Measurements from ENCODE around the gene FEM1C. TPM values are rescaled to one million over a fixed set of nuclear protein-coding genes. Genes with fewer than 3 reads are reported as not detected.

Gene FEM1C
- total RNA-seq, 1 experiment from 2014 or later: 27.5 TPM

DNA sequence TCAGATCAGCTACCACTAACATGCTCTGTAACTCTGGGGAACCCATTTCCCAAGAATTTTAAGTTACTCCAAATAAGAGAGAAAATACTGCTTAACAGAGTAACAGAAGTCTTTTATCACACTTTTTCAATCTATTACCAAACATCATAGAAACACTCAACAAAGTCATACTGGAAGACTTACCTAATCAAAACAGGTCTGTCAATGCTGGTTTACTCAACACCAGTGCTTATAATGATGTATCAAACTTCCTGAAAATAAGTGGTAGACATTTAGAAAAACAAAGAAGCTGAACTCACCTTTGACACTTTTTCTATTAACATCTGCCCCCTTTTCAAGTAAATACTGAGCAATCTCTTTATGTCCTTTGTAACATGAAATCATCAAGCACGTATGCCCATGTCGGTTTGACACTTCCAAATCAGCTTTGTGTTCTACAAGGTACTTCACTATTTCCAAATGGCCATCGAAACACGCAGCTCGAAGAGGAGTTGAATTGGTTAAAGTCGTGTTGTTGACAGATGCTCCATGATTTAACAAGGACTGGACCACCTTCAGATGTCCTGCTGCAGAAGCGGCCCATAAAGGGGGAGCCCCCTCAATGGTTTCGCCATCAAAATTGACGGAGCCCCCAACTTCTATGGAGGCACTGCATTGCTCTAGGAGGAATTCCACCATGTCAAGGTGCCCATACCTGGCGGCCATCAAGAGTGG lies 1.8 kb downstream of the FEM1C start:
- POLR2A ChIA-PET: interaction anchor here (0.7 to 0.8 kb wide), 2 partner anchors 24 to 81 kb away, joined by 4 read pairs; no protein-coding TSS in a partner anchor
- peaks cover 26 to 55% of the 10 kb centered on the region in 2 experiments for H3K36me3 ChIP-seq (ENCODE audit: control insufficient read depth in 1 of 2, insufficient read depth in 2 of 2, low read length in 2 of 2)
- no peaks in the 10 kb centered on the region for H3K9me2 ChIP-seq (ENCODE audit: insufficient read depth)
- H3K4me2 ChIP-seq (ENCODE audit: low read length): peak overlapping the region; percentile 85
- no peak for TF ChIP-seq POLR2A (IDR thresholded peaks at IDR 0.05; ENCODE audit: borderline replicate concordance, extremely low read depth, insufficient read depth, insufficient read length)
- no peak for TF ChIP-seq POLR2AphosphoS5 (IDR thresholded peaks at IDR 0.05; ENCODE audit: low read depth, low read length)
- no peak for TF ChIP-seq EZH2phosphoT487 (IDR thresholded peaks at IDR 0.05; ENCODE audit: borderline replicate concordance)
- TF ChIP-seq ELF1 (IDR thresholded peaks at IDR 0.05; ENCODE audit: borderline replicate concordance, low read depth): no peak
- TF ChIP-seq, protein P1, sequence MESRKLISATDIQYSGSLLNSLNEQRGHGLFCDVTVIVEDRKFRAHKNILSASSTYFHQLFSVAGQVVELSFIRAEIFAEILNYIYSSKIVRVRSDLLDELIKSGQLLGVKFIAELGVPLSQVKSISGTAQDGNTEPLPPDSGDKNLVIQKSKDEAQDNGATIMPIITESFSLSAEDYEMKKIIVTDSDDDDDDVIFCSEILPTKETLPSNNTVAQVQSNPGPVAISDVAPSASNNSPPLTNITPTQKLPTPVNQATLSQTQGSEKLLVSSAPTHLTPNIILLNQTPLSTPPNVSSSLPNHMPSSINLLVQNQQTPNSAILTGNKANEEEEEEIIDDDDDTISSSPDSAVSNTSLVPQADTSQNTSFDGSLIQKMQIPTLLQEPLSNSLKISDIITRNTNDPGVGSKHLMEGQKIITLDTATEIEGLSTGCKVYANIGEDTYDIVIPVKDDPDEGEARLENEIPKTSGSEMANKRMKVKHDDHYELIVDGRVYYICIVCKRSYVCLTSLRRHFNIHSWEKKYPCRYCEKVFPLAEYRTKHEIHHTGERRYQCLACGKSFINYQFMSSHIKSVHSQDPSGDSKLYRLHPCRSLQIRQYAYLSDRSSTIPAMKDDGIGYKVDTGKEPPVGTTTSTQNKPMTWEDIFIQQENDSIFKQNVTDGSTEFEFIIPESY (IDR thresholded peaks at IDR 0.05; ENCODE audit: extremely low read depth, insufficient replicate concordance, low read length): no peak
- TF ChIP-seq, protein P2, sequence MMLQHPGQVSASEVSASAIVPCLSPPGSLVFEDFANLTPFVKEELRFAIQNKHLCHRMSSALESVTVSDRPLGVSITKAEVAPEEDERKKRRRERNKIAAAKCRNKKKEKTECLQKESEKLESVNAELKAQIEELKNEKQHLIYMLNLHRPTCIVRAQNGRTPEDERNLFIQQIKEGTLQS (IDR thresholded peaks at IDR 0.05): no peak
- no peak for TF ChIP-seq EGR1 (IDR thresholded peaks at IDR 0.05; ENCODE audit: low read depth)
- TF ChIP-seq, protein P3, sequence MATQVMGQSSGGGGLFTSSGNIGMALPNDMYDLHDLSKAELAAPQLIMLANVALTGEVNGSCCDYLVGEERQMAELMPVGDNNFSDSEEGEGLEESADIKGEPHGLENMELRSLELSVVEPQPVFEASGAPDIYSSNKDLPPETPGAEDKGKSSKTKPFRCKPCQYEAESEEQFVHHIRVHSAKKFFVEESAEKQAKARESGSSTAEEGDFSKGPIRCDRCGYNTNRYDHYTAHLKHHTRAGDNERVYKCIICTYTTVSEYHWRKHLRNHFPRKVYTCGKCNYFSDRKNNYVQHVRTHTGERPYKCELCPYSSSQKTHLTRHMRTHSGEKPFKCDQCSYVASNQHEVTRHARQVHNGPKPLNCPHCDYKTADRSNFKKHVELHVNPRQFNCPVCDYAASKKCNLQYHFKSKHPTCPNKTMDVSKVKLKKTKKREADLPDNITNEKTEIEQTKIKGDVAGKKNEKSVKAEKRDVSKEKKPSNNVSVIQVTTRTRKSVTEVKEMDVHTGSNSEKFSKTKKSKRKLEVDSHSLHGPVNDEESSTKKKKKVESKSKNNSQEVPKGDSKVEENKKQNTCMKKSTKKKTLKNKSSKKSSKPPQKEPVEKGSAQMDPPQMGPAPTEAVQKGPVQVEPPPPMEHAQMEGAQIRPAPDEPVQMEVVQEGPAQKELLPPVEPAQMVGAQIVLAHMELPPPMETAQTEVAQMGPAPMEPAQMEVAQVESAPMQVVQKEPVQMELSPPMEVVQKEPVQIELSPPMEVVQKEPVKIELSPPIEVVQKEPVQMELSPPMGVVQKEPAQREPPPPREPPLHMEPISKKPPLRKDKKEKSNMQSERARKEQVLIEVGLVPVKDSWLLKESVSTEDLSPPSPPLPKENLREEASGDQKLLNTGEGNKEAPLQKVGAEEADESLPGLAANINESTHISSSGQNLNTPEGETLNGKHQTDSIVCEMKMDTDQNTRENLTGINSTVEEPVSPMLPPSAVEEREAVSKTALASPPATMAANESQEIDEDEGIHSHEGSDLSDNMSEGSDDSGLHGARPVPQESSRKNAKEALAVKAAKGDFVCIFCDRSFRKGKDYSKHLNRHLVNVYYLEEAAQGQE (IDR thresholded peaks at IDR 0.05; ENCODE audit: low read depth): no peak
- TF ChIP-seq CEBPB (IDR thresholded peaks at IDR 0.05; ENCODE audit: low read depth): no peak
- no peak for TF ChIP-seq CBX3 (IDR thresholded peaks at IDR 0.05; ENCODE audit: low read depth)
- TF ChIP-seq ZFX (IDR thresholded peaks at IDR 0.05): no peak
- no peak for TF ChIP-seq SP1 (IDR thresholded peaks at IDR 0.05; ENCODE audit: low read depth)
- no peak for TF ChIP-seq EZH2 (IDR thresholded peaks at IDR 0.05)
- no peak for TF ChIP-seq SIN3A (IDR thresholded peaks at IDR 0.05; ENCODE audit: low read depth)
- TF ChIP-seq, protein P4, sequence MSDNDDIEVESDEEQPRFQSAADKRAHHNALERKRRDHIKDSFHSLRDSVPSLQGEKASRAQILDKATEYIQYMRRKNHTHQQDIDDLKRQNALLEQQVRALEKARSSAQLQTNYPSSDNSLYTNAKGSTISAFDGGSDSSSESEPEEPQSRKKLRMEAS (IDR thresholded peaks at IDR 0.05): no peak
- no peak for TF ChIP-seq SRF (IDR thresholded peaks at IDR 0.05; ENCODE audit: low read depth)
- TF ChIP-seq, protein P5, sequence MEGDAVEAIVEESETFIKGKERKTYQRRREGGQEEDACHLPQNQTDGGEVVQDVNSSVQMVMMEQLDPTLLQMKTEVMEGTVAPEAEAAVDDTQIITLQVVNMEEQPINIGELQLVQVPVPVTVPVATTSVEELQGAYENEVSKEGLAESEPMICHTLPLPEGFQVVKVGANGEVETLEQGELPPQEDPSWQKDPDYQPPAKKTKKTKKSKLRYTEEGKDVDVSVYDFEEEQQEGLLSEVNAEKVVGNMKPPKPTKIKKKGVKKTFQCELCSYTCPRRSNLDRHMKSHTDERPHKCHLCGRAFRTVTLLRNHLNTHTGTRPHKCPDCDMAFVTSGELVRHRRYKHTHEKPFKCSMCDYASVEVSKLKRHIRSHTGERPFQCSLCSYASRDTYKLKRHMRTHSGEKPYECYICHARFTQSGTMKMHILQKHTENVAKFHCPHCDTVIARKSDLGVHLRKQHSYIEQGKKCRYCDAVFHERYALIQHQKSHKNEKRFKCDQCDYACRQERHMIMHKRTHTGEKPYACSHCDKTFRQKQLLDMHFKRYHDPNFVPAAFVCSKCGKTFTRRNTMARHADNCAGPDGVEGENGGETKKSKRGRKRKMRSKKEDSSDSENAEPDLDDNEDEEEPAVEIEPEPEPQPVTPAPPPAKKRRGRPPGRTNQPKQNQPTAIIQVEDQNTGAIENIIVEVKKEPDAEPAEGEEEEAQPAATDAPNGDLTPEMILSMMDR (IDR thresholded peaks at IDR 0.05 in 2 of 3, conservative IDR thresholded peaks at IDR 0.05 in 1 of 3; ENCODE audit: borderline replicate concordance in 1 of 3, insufficient read depth in 1 of 3, low read depth in 2 of 3, low read length in 2 of 3): no peak
- H4K20me1 ChIP-seq (ENCODE audit: insufficient read depth): peaks cover 12% of the 10 kb centered on the region; the same call in 1 of the 2 replicates
- DNase-seq (ENCODE audit: low read depth, low spot score) (no peak), ATAC-seq (no peak)
- CTCF ChIA-PET: interaction anchor here (0.9 kb wide), 1 partner anchor 164 kb away, joined by 3 read pairs; no protein-coding TSS in a partner anchor
- H3K4me1 ChIP-seq (ENCODE audit: control insufficient read depth in 1 of 2, insufficient read depth in 2 of 2, low read length in 2 of 2): peaks cover 0 to 32% of the 10 kb centered on the region in 2 experiments; a peak in 3 of 4 replicates
- H3K27me3 ChIP-seq (ENCODE audit: insufficient read depth, low read length): no peaks in the 10 kb centered on the region
- RAD21 ChIA-PET (ENCODE audit: low non-redundant PET in 1 of 2, low total read pairs in 2 of 2, uncharacterized antibody in 2 of 2, unreplicated experiment in 2 of 2): interaction anchor here in 1 of 2 experiments (0.6 kb wide), 1 partner anchor 32 kb away, joined by 4 read pairs; no protein-coding TSS in a partner anchor
- no TSS peak for BruUV-seq (replicated peaks)
- no peak overlapping the region for H2AFZ ChIP-seq (ENCODE audit: low read depth, low read length, poor library complexity, severe bottlenecking)
- H3K4me3 ChIP-seq (replicated peaks in 1 of 2; ENCODE audit: low read depth in 1 of 2, low read length in 2 of 2): peak overlapping the region; percentile 77 to 86
- peak overlapping the region; percentile 96 for H3K9ac ChIP-seq (ENCODE audit: low read length)
- peaks cover 0 to 5% of the 10 kb centered on the region in 2 experiments; a peak in 1 of 4 replicates for H3K9me3 ChIP-seq (ENCODE audit: control insufficient read depth in 1 of 2, insufficient read depth in 1 of 2, low read depth in 1 of 2, low read length in 2 of 2)
- peaks cover 67% of the 10 kb centered on the region for H3K79me2 ChIP-seq (ENCODE audit: insufficient read depth, low read length)
- intact Hi-C loops (cut with micrococcal nuclease): no loop called here
- H3K27ac ChIP-seq (ENCODE audit: low read depth, low read length): no peak overlapping the region

All from HCT116 (cell line).